A549 (cell line): ENCODE measurements around the gene PFDN1. TPM values are rescaled to one million over a fixed set of nuclear protein-coding genes. Genes with fewer than 3 reads are reported as not detected.

ENCODE experiments used
- ATAC-seq, 2 experiments: fragments of 200-7000 bp in 1 of 2; fragments of >200 bp in 1 of 2; cut with Nextera tagmentation in 1 of 2; cut with Tn5 transposase in 1 of 2; 3 replicates each; pipeline versions ENCODE4 v1.8.0 to v1.9.1; 2018 to 2020; ENCODE audit warnings: mild to moderate bottlenecking in 1 of 2, moderate library complexity in 1 of 2
- CTCF ChIA-PET: fragments of 300-600 bp; sonication (Branson Sonifier 250); formaldehyde crosslinking; extraction: SDS; loops from one replicate; lab custom pipeline; 2021; ENCODE audit warnings: antibody characterized with exemption, inconsistent platforms; lab: Yijun Ruan, JAX
- POLR2A ChIA-PET: fragments of 350-600 bp; formaldehyde crosslinking; extraction: SDS; loops from one replicate; lab custom pipeline; 2021; ENCODE audit warnings: antibody characterized with exemption, inconsistent platforms; lab: Yijun Ruan, JAX
- DNase-seq, 2 experiments: peaks; one replicate each; pipeline versions ENCODE4 v3.0.0 to v3.0.0-alpha.2; 2011 to 2016; ENCODE audit warnings: low read depth in 1 of 2, low spot score in 1 of 2
- FAIRE-seq: peaks from 2 replicates; lab custom pipeline; 2011; peaks lifted over from hg19 to GRCh38; lab: Jason Lieb, UNC
- H3K27ac ChIP-seq, 2 experiments: fragments of >200 bp; sonication (Bioruptor Twin); formaldehyde crosslinking; 3 replicates each; pipeline ENCODE4 v1.5.1; 2016 to 2017
- H3K4me1 ChIP-seq: fragments of >200 bp; sonication (Bioruptor Twin); formaldehyde crosslinking; 3 replicates; pipeline ENCODE4 v1.6.1; 2016
- H3K4me2 ChIP-seq: fragments of >200 bp; sonication (Bioruptor Twin); formaldehyde crosslinking; 3 replicates; pipeline ENCODE4 v1.6.1; 2016
- H3K4me3 ChIP-seq: fragments of >200 bp; sonication (Bioruptor Twin); formaldehyde crosslinking; 3 replicates; pipeline ENCODE4 v1.5.1; 2016
- H3K9me3 ChIP-seq: fragments of >200 bp; sonication (Bioruptor Twin); formaldehyde crosslinking; 3 replicates; pipeline ENCODE4 v1.6.1; 2016
- ATOH8 ChIP-seq: fragments of 250-450 bp; sonication (Bioruptor Pico); IDR thresholded peaks from 2 replicates; pipeline ENCODE4 v1.5.0; 2020; ENCODE audit warnings: low read depth, mild to moderate bottlenecking, moderate library complexity
- CHD2 ChIP-seq: fragments of 150-350 bp; IDR thresholded peaks from 2 replicates; pipeline ENCODE4 v1.6.1; 2014; ENCODE audit warnings: low read length; ENCODE audit not compliant: partially characterized antibody
- CTCF ChIP-seq: fragments of >200 bp; sonication (Bioruptor Twin); formaldehyde crosslinking; IDR thresholded peaks from 3 replicates; pipeline ENCODE4 v1.5.1; 2016
- EHF ChIP-seq: fragments of 250-450 bp; sonication (Bioruptor Pico); IDR thresholded peaks from 2 replicates; pipeline ENCODE4 v1.5.0; 2020; ENCODE audit warnings: mild to moderate bottlenecking
- EP300 ChIP-seq, 2 experiments: fragments of >200 bp; sonication (Bioruptor Twin); formaldehyde crosslinking; IDR thresholded peaks; 2 replicates in 1 of 2; 3 replicates in 1 of 2; pipeline ENCODE4 v1.6.1; 2016 to 2017
- FOSB ChIP-seq: fragments of 250-450 bp; sonication (Bioruptor Pico); IDR thresholded peaks from 2 replicates; pipeline ENCODE4 v1.5.0; 2020; ENCODE audit warnings: mild to moderate bottlenecking, moderate library complexity
- HDAC2 ChIP-seq: fragments of 200-600 bp; sonication (generic); IDR thresholded peaks from 2 replicates; pipeline ENCODE4 v1.6.1; 2016
- HES2 ChIP-seq: fragments of >200 bp; sonication (Bioruptor Twin); formaldehyde crosslinking; IDR thresholded peaks from 2 replicates; pipeline ENCODE4 v1.6.1; 2016
- HOXA7 ChIP-seq: fragments of 250-450 bp; sonication (Bioruptor Pico); IDR thresholded peaks from 2 replicates; pipeline ENCODE4 v1.5.0; 2020; ENCODE audit warnings: mild to moderate bottlenecking, moderate library complexity
- JUNB ChIP-seq: fragments of >200 bp; sonication (Bioruptor Twin); formaldehyde crosslinking; IDR thresholded peaks from 2 replicates; pipeline ENCODE4 v1.6.1; 2016
- MYC ChIP-seq: IDR thresholded peaks from 2 replicates; pipeline ENCODE4 v1.6.1; 2012; ENCODE audit warnings: mild to moderate bottlenecking, inconsistent platforms, low read length, improper control_type of control experiment, borderline replicate concordance
- PBX3 ChIP-seq: IDR thresholded peaks from 2 replicates; pipeline ENCODE4 v1.6.1; 2012
- POLR2A ChIP-seq: IDR thresholded peaks from 2 replicates; pipeline ENCODE4 v1.6.1; 2012; ENCODE audit warnings: mild to moderate bottlenecking, low read length
- POLR2AphosphoS2 ChIP-seq: conservative IDR thresholded peaks from 2 replicates; pipeline ENCODE4 v1.6.1; 2012; ENCODE audit warnings: low read length, improper control_type of control experiment, inconsistent platforms
- RARB ChIP-seq: fragments of 250-450 bp; sonication (Bioruptor Pico); IDR thresholded peaks from 2 replicates; pipeline ENCODE4 v1.8.0; 2021; ENCODE audit warnings: mild to moderate bottlenecking, moderate library complexity
- REST ChIP-seq: fragments of 200-600 bp; sonication (generic); IDR thresholded peaks from 2 replicates; pipeline ENCODE4 v1.6.1; 2016; ENCODE audit warnings: antibody characterized with exemption, mild to moderate bottlenecking, moderate library complexity
- RNF2 ChIP-seq: fragments of 200-600 bp; sonication (generic); IDR thresholded peaks from 2 replicates; pipeline ENCODE4 v1.6.1; 2016; ENCODE audit warnings: low read depth, mild to moderate bottlenecking, antibody characterized with exemption, moderate library complexity, borderline replicate concordance
- ZSCAN20 ChIP-seq: fragments of 250-450 bp; sonication (Bioruptor Pico); IDR thresholded peaks from 2 replicates; pipeline ENCODE4 v1.8.0; 2022; ENCODE audit warnings: mild to moderate bottlenecking, moderate library complexity
- WGBS: methylation state at CpG from one replicate; pipeline ENCODE4 v1.1.6; 2017; ENCODE audit errors: missing lambda C conversion rate; 5-methylcytosine and 5-hydroxymethylcytosine counted together
- polyA plus RNA-seq, 4 experiments: library from polyadenylated mRNA; depleted of rRNA in 3 of 4; stranded (reverse); fragments of >200 nt; fragmentation: RNase III in 1 of 4; extraction: RNeasy Plus Mini Kit Qiagen cat#74134 plus additional on column Dnase treatment in 1 of 4; gene quantifications; 2 replicates in 3 of 4; 3 replicates in 1 of 4; pipeline ENCODE4 v1.2.3, GENCODE V29; 2011 to 2017

The PFDN1 gene
- polyA plus RNA-seq, 2 of the 4 experiments (the other 2 are of a cell fraction), result 90.4 to 201 TPM

- H3K4me3 ChIP-seq, result no peak overlapping the region
- TF ChIP-seq RNF2, result no peak
- no peak for TF ChIP-seq RARB (CRISPR knock-in tag)
- TF ChIP-seq FOSB, result no peak
- no peak for ATAC-seq
- no peaks in the 10 kb centered on the region for H3K9me3 ChIP-seq
- H3K27ac ChIP-seq, result peak overlapping the region; percentile 66 to 89; a peak in 5 of 6 replicates
- FAIRE-seq, result no peak
- WGBS, result 83% methylated on average over 1 of the region's 1 CpG
- DNase-seq, result no peak
- peaks cover 47% of the 10 kb centered on the region for H3K4me1 ChIP-seq
- ChIA-PET POLR2A (no interaction called here), CTCF (interaction anchor here (0.5 to 1.8 kb wide), 6 partner anchors 10 to 1567 kb away, joined by 3 to 9 read pairs (median 4); partner anchors contain the start of genes HBEGF and SLC4A9)
- peak overlapping the region; percentile 75; the same call in 1 of the 3 replicates for H3K4me2 ChIP-seq
Measured at GRCh38 chr5:140324617-140325241, 21.8 kb upstream of the PFDN1 start.

- 53% methylated on average over 5 of the region's 5 CpGs for WGBS
- H3K4me1 ChIP-seq, result peaks cover 47% of the 10 kb centered on the region
- no peak for DNase-seq
- ATAC-seq, result no peak
- peak overlapping the region; percentile 66 to 89 for H3K27ac ChIP-seq
- H3K4me2 ChIP-seq, result peak overlapping the region; percentile 75
- no peak for FAIRE-seq
- H3K4me3 ChIP-seq, result no peak overlapping the region
- no peaks in the 10 kb centered on the region for H3K9me3 ChIP-seq
- ChIA-PET POLR2A (no interaction called here), CTCF (interaction anchor here (1.1 to 3.5 kb wide), 6 partner anchors 11 to 84 kb away, joined by 3 to 29 read pairs (median 4); partner anchors contain the start of genes HBEGF and SLC4A9)
- TF ChIP-seq MYC (no peak), ZSCAN20 (CRISPR knock-in tag) (no peak), JUNB (no peak), POLR2A (no peak), CTCF (no peak), ATOH8 (no peak), HES2 (no peak), REST (no peak), EHF (CRISPR knock-in tag) (no peak), PBX3 (no peak), CHD2 (no peak), POLR2AphosphoS2 (no peak), HDAC2 (no peak), HOXA7 (CRISPR knock-in tag) (no peak), EP300 (IDR thresholded peaks at IDR 0.05) (no peak)
Measured at GRCh38 chr5:140324041-140324600, 21.2 kb upstream of the PFDN1 start.
